Measurements from ENCODE around the gene IRS4. TPM values are rescaled to one million over a fixed set of nuclear protein-coding genes. Genes with fewer than 3 reads are reported as not detected.

IRS4 gene
- total RNA-seq, 1 experiment from 2014 or later, result not detected

DNA sequence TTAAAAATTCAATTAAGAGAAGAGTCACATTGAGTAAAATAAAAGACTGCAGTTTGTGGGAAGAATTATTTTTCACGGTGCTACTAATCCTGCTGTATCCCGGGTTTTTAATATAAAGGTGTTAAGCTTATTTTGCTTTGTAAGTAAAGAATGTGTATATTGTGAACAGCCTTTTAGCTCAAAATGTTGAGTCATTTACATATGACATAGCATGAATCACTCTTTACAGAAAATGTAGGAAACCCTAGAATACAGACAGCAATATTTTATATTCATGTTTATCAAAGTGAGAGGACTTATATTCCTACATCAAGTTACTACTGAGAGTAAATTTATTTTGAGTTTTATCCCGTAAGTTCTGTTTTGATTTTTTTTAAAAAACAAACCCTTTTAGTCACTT lies 39.7 kb downstream of the IRS4 start:
- Histone ChIP-seq H3K4me1 (ENCODE audit: low read length) (no peaks in the 10 kb centered on the region), H4K20me1 (ENCODE audit: insufficient read depth, low read depth, low read length) (no peaks in the 10 kb centered on the region), H3K9me2 (replicated peaks; ENCODE audit: insufficient read depth, low read length) (no peaks in the 10 kb centered on the region), H3K36me3 (ENCODE audit: insufficient read depth, low read length) (no peaks in the 10 kb centered on the region), H3K4me3 (ENCODE audit: low read length) (no peak overlapping the region), H3K79me2 (ENCODE audit: low read length) (no peaks in the 10 kb centered on the region), H3K9ac (ENCODE audit: low read length) (no peak overlapping the region), H3K4me2 (ENCODE audit: low read depth, low read length, poor library complexity, severe bottlenecking) (no peak overlapping the region), H3K9me3 (ENCODE audit: low read length) (no peaks in the 10 kb centered on the region), H3K27ac (ENCODE audit: low read length) (no peak overlapping the region), H3K27me3 (ENCODE audit: low read length) (no peaks in the 10 kb centered on the region), H2AFZ (ENCODE audit: low read length) (no peak overlapping the region)
- DNase-seq, result no peak
